Keratinocyte (primary cell): ENCODE measurements around the gene GRM3. TPM values are rescaled to one million over a fixed set of nuclear protein-coding genes. Genes with fewer than 3 reads are reported as not detected.

Experiments used
- DNase-seq: peaks from one replicate; pipeline ENCODE4 v3.0.0-alpha.2; 2011; ENCODE audit warnings: low read depth, missing footprints, low spot score
- FAIRE-seq: peaks from 2 replicates; lab custom pipeline; 2011; peaks lifted over from hg19 to GRCh38; lab: Jason Lieb, UNC
- H2AFZ ChIP-seq: 2 replicates; pipeline ENCODE4 v1.6.0; 2012; ENCODE audit warnings: low read length, control low read depth, inconsistent platforms; ENCODE audit not compliant: control insufficient read depth
- H3K27ac ChIP-seq: 2 replicates; pipeline ENCODE4 v1.5.1; 2011; ENCODE audit warnings: low read length; ENCODE audit not compliant: control insufficient read depth, insufficient read depth
- H3K27me3 ChIP-seq: 3 replicates; pipeline ENCODE4 v1.6.0; 2011; ENCODE audit warnings: low read length; ENCODE audit not compliant: control insufficient read depth, insufficient read depth; ENCODE audit errors: extremely low read depth
- H3K36me3 ChIP-seq, 2 experiments: 2 replicates in 1 of 2; 3 replicates in 1 of 2; pipeline ENCODE4 v1.5.1; 2011; ENCODE audit warnings: low read length in 2 of 2, mild to moderate bottlenecking in 1 of 2; ENCODE audit not compliant: control insufficient read depth in 2 of 2, insufficient read depth in 2 of 2; ENCODE audit errors: extremely low read depth in 1 of 2
- H3K4me1 ChIP-seq: 3 replicates; pipeline ENCODE4 v1.5.1; 2011; ENCODE audit warnings: low read length; ENCODE audit not compliant: control insufficient read depth, insufficient read depth; ENCODE audit errors: extremely low read depth
- H3K4me2 ChIP-seq: 3 replicates; pipeline ENCODE4 v1.6.0; 2011; ENCODE audit warnings: low read depth, low read length; ENCODE audit not compliant: control insufficient read depth, insufficient read depth; ENCODE audit errors: extremely low read depth
- H3K4me3 ChIP-seq, 3 experiments: fragments of 200-600 bp in 1 of 3; sonication (generic) in 1 of 3; 2 replicates in 2 of 3; 3 replicates in 1 of 3; pipeline ENCODE4 v1.5.1; 2011 to 2016; ENCODE audit warnings: low read length in 3 of 3, mild to moderate bottlenecking in 3 of 3, control low read depth in 2 of 3, inconsistent platforms in 1 of 3, low read depth in 1 of 3, mixed read lengths in 1 of 3, mixed run types in 1 of 3, moderate library complexity in 1 of 3; ENCODE audit not compliant: control insufficient read depth in 2 of 3, insufficient read depth in 2 of 3; ENCODE audit errors: extremely low read depth in 1 of 3
- H3K79me2 ChIP-seq: 2 replicates; pipeline ENCODE4 v1.6.0; 2012; ENCODE audit warnings: low read length; ENCODE audit not compliant: control insufficient read depth, insufficient read depth
- H3K9ac ChIP-seq: 3 replicates; pipeline ENCODE4 v1.6.0; 2011; ENCODE audit warnings: low read length; ENCODE audit not compliant: control insufficient read depth, insufficient read depth; ENCODE audit errors: extremely low read depth
- H3K9me1 ChIP-seq: 3 replicates; pipeline ENCODE4 v1.6.0; 2011; ENCODE audit warnings: low read length; ENCODE audit not compliant: control insufficient read depth, insufficient read depth; ENCODE audit errors: extremely low read depth
- H3K9me3 ChIP-seq: 2 replicates; pipeline ENCODE4 v1.5.1; 2012; ENCODE audit warnings: low read depth, low read length; ENCODE audit not compliant: control insufficient read depth
- H4K20me1 ChIP-seq: 3 replicates; pipeline ENCODE4 v1.6.0; 2011; ENCODE audit warnings: low read length; ENCODE audit not compliant: control insufficient read depth, insufficient read depth; ENCODE audit errors: extremely low read depth
- EZH2 ChIP-seq: IDR thresholded peaks from one replicate; pipeline ENCODE4 v1.6.1; 2012; ENCODE audit warnings: inconsistent platforms, mild to moderate bottlenecking, low read length, moderate library complexity
- dilution Hi-C: fragments of 300-500 bp; cut with MboI; formaldehyde crosslinking; loops from one replicate; pipeline ENCODE4 v1.7.0; 2020; ENCODE audit warnings: low sequenced_read_pairs; ENCODE audit not compliant: extremely low pct_ligation_motif_present
- polyA plus RNA-seq, 5 experiments: library from polyadenylated mRNA; depleted of rRNA in 3 of 5; stranded (reverse) in 3 of 5; stranded (forward) in 1 of 5; unstranded in 1 of 5; fragments of >200 nt; gene quantifications; 1 replicate in 1 of 5; 2 replicates in 3 of 5; 3 replicates in 1 of 5; pipeline versions ENCODE4 v1.2.1 to v1.2.3, GENCODE V29; 2011 to 2012; ENCODE audit warnings: missing spikeins in 2 of 5, low read depth in 1 of 5, low replicate concordance in 1 of 5
- TF ChIP-seq, protein P1 (sequence below), 3 experiments: IDR thresholded peaks in 1 of 3; conservative IDR thresholded peaks in 1 of 3; optimal IDR thresholded peaks in 1 of 3; 2 replicates in 2 of 3; 3 replicates in 1 of 3; pipeline versions ENCODE3 to v1.5.1; 2011; ENCODE audit warnings: low read length in 3 of 3, mild to moderate bottlenecking in 3 of 3, moderate library complexity in 2 of 3, control low read depth in 1 of 3, inconsistent platforms in 1 of 3; ENCODE audit not compliant: insufficient read depth in 2 of 3; ENCODE audit errors: extremely low read depth in 1 of 3

Gene GRM3
- polyA plus RNA-seq, 1 donor (not counting 4 experiments of a cell fraction or from before 2014, with no cell fraction given), result not detected

DNA sequence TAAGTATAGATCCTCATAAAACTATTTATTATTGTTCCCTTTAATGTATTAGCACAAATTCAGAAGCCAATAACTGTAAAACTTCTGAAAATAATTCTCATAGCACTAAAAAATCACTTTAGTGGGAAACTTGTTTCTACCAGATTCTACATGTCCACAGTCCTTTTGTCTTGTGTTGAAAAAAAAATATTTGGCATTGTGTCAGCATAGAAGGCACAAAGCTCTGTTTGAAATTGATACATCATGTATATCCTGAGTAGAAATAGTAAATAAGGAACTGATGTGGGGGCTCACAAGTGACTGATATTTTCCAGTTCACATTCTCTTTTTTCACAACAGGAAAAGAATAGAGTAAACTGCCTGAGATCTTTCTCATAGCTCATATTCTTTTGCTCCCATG lies 134.6 kb downstream of the GRM3 start:
- no peaks in the 10 kb centered on the region for H3K9me1 ChIP-seq
- H3K79me2 ChIP-seq, result no peaks in the 10 kb centered on the region
- H4K20me1 ChIP-seq, result no peaks in the 10 kb centered on the region
- H3K27me3 ChIP-seq, result no peaks in the 10 kb centered on the region
- no peaks in the 10 kb centered on the region for H3K9me3 ChIP-seq
- H3K4me1 ChIP-seq, result no peaks in the 10 kb centered on the region
- DNase-seq (no peak), FAIRE-seq (no peak)
- H2AFZ ChIP-seq, result no peak overlapping the region
- TF ChIP-seq, protein P1, sequence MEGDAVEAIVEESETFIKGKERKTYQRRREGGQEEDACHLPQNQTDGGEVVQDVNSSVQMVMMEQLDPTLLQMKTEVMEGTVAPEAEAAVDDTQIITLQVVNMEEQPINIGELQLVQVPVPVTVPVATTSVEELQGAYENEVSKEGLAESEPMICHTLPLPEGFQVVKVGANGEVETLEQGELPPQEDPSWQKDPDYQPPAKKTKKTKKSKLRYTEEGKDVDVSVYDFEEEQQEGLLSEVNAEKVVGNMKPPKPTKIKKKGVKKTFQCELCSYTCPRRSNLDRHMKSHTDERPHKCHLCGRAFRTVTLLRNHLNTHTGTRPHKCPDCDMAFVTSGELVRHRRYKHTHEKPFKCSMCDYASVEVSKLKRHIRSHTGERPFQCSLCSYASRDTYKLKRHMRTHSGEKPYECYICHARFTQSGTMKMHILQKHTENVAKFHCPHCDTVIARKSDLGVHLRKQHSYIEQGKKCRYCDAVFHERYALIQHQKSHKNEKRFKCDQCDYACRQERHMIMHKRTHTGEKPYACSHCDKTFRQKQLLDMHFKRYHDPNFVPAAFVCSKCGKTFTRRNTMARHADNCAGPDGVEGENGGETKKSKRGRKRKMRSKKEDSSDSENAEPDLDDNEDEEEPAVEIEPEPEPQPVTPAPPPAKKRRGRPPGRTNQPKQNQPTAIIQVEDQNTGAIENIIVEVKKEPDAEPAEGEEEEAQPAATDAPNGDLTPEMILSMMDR (optimal IDR thresholded peaks at IDR 0.05 in 1 of 3, IDR thresholded peaks at IDR 0.05 in 1 of 3, conservative IDR thresholded peaks at IDR 0.05 in 1 of 3; ENCODE audit: extremely low read depth in 1 of 3, insufficient read depth in 2 of 3, low read length in 3 of 3), result no peak
- no peak for TF ChIP-seq EZH2
- no peak overlapping the region for H3K4me2 ChIP-seq
- H3K27ac ChIP-seq, result no peak overlapping the region
- dilution Hi-C loops, result no loop called here
- no peaks in the 10 kb centered on the region for H3K36me3 ChIP-seq
- H3K9ac ChIP-seq, result no peak overlapping the region
- no peak overlapping the region for H3K4me3 ChIP-seq

GRCh38 chr7:86784765-86785164 lies 141.1 kb downstream of the GRM3 start:
- Histone ChIP-seq H3K36me3 (no peaks in the 10 kb centered on the region), H3K4me1 (no peaks in the 10 kb centered on the region), H3K9me1 (no peaks in the 10 kb centered on the region), H3K9me3 (no peaks in the 10 kb centered on the region), H3K4me3 (no peak overlapping the region), H4K20me1 (no peaks in the 10 kb centered on the region), H3K27me3 (no peaks in the 10 kb centered on the region), H3K79me2 (no peaks in the 10 kb centered on the region), H3K4me2 (no peak overlapping the region), H3K27ac (no peak overlapping the region), H2AFZ (no peak overlapping the region), H3K9ac (no peak overlapping the region)
- no peak for DNase-seq
- TF ChIP-seq EZH2, result no peak
- TF ChIP-seq, protein P1 (optimal IDR thresholded peaks at IDR 0.05 in 1 of 3, IDR thresholded peaks at IDR 0.05 in 1 of 3, conservative IDR thresholded peaks at IDR 0.05 in 1 of 3; ENCODE audit: extremely low read depth in 1 of 3, insufficient read depth in 2 of 3, low read length in 3 of 3), result no peak
- no peak for FAIRE-seq
- dilution Hi-C loops, result no loop called here
